B cell (primary cell): ENCODE measurements around the gene CNOT8. TPM values are rescaled to one million over a fixed set of nuclear protein-coding genes. Genes with fewer than 3 reads are reported as not detected.

Source experiments
- ATAC-seq: fragments of 200-7000 bp; cut with Tn5 transposase; one replicate; pipeline ENCODE4 v1.10.0; 2021; ENCODE audit warnings: low read depth, mild to moderate bottlenecking, moderate number of reproducible peaks, moderate library complexity
- CTCF ChIA-PET: fragments of 350-600 bp; sonication (Branson Sonifier 250); formaldehyde crosslinking; loops from one replicate; lab custom pipeline; 2021; ENCODE audit warnings: antibody characterized with exemption, inconsistent platforms; lab: Charles Lee
- POLR2A ChIA-PET: fragments of 350-600 bp; sonication (Branson Sonifier 250); formaldehyde crosslinking; loops from one replicate; lab custom pipeline; 2021; ENCODE audit warnings: antibody characterized with exemption; lab: Charles Lee
- DNase-seq: peaks from one replicate; pipeline ENCODE4 v3.0.0; 2013
- H2AFZ ChIP-seq: 2 replicates; pipeline ENCODE4 v1.6.1; 2012; ENCODE audit warnings: mild to moderate bottlenecking, low read depth, low read length; ENCODE audit not compliant: insufficient read depth, poor library complexity, severe bottlenecking
- H3K27ac ChIP-seq, 2 donors: 1 replicate in 1 of 2; 2 replicates in 1 of 2; pipeline ENCODE4 v1.5.1; 2012 to 2013; ENCODE audit warnings: low read length in 2 of 2, mild to moderate bottlenecking in 2 of 2, moderate library complexity in 1 of 2
- H3K27me3 ChIP-seq, 4 experiments: fragments of 200-600 bp in 1 of 4; sonication (generic) in 1 of 4; replicated peaks in 1 of 4; 1 replicate in 2 of 4; 2 replicates in 2 of 4; pipeline versions ENCODE4 v1.6.1 to v1.7.0; 2013 to 2016; ENCODE audit warnings: low read length in 3 of 4, mild to moderate bottlenecking in 2 of 4, mixed read lengths in 1 of 4, moderate library complexity in 1 of 4; ENCODE audit not compliant: insufficient read depth in 4 of 4, control insufficient read depth in 3 of 4; ENCODE audit errors: control extremely low read depth in 1 of 4
- H3K36me3 ChIP-seq, 2 experiments: replicated peaks in 1 of 2; 1 replicate in 1 of 2; 2 replicates in 1 of 2; pipeline versions ENCODE4 v1.6.1 to v1.7.1; 2013; ENCODE audit warnings: low read length in 1 of 2; ENCODE audit not compliant: insufficient read depth in 2 of 2, control insufficient read depth in 1 of 2; ENCODE audit errors: control extremely low read depth in 1 of 2, extremely low read depth in 1 of 2
- H3K4me1 ChIP-seq, 2 donors: fragments of 200-600 bp in 1 of 2; sonication (generic) in 1 of 2; 1 replicate in 1 of 2; 2 replicates in 1 of 2; pipeline versions ENCODE4 v1.5.1 to v1.6.1; 2013 to 2017; ENCODE audit warnings: low read length in 2 of 2; ENCODE audit not compliant: control insufficient read depth in 2 of 2, insufficient read depth in 2 of 2
- H3K4me2 ChIP-seq: replicated peaks from 2 replicates; pipeline ENCODE3; 2012; ENCODE audit warnings: mild to moderate bottlenecking, low read depth, low read length; ENCODE audit not compliant: poor library complexity, severe bottlenecking
- H3K4me3 ChIP-seq, 5 experiments: fragments of 200-600 bp in 1 of 5; sonication (generic) in 1 of 5; 1 replicate in 3 of 5; 2 replicates in 2 of 5; pipeline versions ENCODE4 v1.5.1 to v1.7.0; 2011 to 2016; ENCODE audit warnings: low read length in 4 of 5, mild to moderate bottlenecking in 4 of 5, low read depth in 2 of 5, control low read depth in 1 of 5, moderate library complexity in 1 of 5; ENCODE audit not compliant: insufficient read depth in 1 of 5; ENCODE audit errors: control extremely low read depth in 1 of 5, extremely low read depth in 1 of 5
- H3K79me2 ChIP-seq: fragments of 200-600 bp; sonication (generic); one replicate; pipeline ENCODE4 v1.6.0; 2016; ENCODE audit warnings: low read length; ENCODE audit not compliant: control insufficient read depth, insufficient read depth
- H3K9ac ChIP-seq: fragments of 200-600 bp; sonication (generic); 2 replicates; pipeline ENCODE4 v1.6.1; 2017; ENCODE audit warnings: mild to moderate bottlenecking, low read length, moderate library complexity
- H3K9me3 ChIP-seq, 3 donors: one replicate each; pipeline versions ENCODE4 v1.6.1 to v1.7.1; 2013; ENCODE audit warnings: low read length in 2 of 3; ENCODE audit not compliant: control insufficient read depth in 2 of 3, insufficient read depth in 1 of 3; ENCODE audit errors: control extremely low read depth in 1 of 3
- H4K20me1 ChIP-seq: 2 replicates; pipeline ENCODE4 v1.6.0; 2012; ENCODE audit warnings: mild to moderate bottlenecking, low read length; ENCODE audit not compliant: insufficient read depth, control insufficient read depth, poor library complexity, severe bottlenecking
- H3K27ac Mint-ChIP-seq: one replicate; pipeline ENCODE4 v1.8.0; 2021; ENCODE audit warnings: mixed read lengths
- H3K27me3 Mint-ChIP-seq: one replicate; pipeline ENCODE4 v1.8.0; 2021; ENCODE audit warnings: mixed read lengths
- H3K4me1 Mint-ChIP-seq: one replicate; pipeline ENCODE4 v1.8.0; 2021; ENCODE audit warnings: mixed read lengths
- H3K4me3 Mint-ChIP-seq: one replicate; pipeline ENCODE4 v1.8.0; 2021; ENCODE audit warnings: mixed read lengths
- H3K9me3 Mint-ChIP-seq: one replicate; pipeline ENCODE4 v1.8.0; 2022; ENCODE audit warnings: mixed read lengths; ENCODE audit not compliant: insufficient read depth
- EZH2 ChIP-seq: IDR thresholded peaks from 2 replicates; pipeline ENCODE4 v1.6.1; 2012; ENCODE audit warnings: borderline replicate concordance, low read depth, mild to moderate bottlenecking, moderate library complexity, low read length; ENCODE audit not compliant: insufficient read depth, poor library complexity, severe bottlenecking
- WGBS: methylation state at CpG from one replicate; pipeline ENCODE4 v1.1.5; 2013; ENCODE audit warnings: missing lambda C conversion rate; ENCODE audit not compliant: insufficient coverage; 5-methylcytosine and 5-hydroxymethylcytosine counted together
- intact Hi-C: fragments of 100-400 bp; cut with micrococcal nuclease; formaldehyde crosslinking; loops from one replicate; pipeline ENCODE4 v1.10.0; 2022
- polyA plus RNA-seq: library from polyadenylated mRNA; depleted of rRNA; stranded (reverse); fragments of >200 nt; gene quantifications from 2 replicates; pipeline ENCODE4 v1.2.3, GENCODE V29; 2012
- total RNA-seq, 2 donors: library from RNA; stranded (reverse); fragments of 120-200 nt in 1 of 2; gene quantifications; 1 replicate in 1 of 2; 2 replicates in 1 of 2; pipeline versions ENCODE4 v1.2.3 to v1.2.4, GENCODE V29; 2013 to 2022
- TF ChIP-seq, protein P1 (sequence below): fragments of 200-600 bp; IDR thresholded peaks from one replicate; pipeline ENCODE4 v1.8.0; 2022; ENCODE audit warnings: antibody characterized with exemption, mild to moderate bottlenecking

CNOT8 gene
- total and polyA plus RNA-seq, 2 donors (not counting 1 experiment from before 2014, with no cell fraction given), result 58.5 to 78.6 TPM

DNA sequence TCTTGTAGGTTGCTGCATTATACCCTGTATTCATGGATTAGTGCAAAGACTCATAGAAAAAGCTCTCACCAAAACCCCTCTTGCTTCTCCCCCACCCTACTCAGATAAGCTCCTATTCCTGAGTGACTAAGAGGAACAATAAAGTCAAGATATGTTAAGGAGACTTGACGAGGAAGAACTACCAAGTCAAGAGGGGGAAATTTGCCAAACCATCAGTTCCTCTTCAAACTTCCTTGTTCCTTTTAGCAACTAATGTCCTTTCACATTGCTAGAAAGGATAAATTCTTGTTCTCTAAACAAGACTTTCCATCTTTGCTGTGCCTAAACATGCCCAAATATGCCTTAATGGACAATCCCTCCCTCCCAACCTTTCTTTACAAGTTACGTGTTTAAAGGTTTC lies 27.0 kb downstream of the CNOT8 start:
- H4K20me1 ChIP-seq, result no peaks in the 10 kb centered on the region
- Mint-ChIP-seq H3K27ac (no peak overlapping the region), H3K4me3 (no peak overlapping the region), H3K27me3 (no peaks in the 10 kb centered on the region), H3K9me3 (peaks cover 18% of the 10 kb centered on the region), H3K4me1 (no peaks in the 10 kb centered on the region)
- ChIA-PET CTCF (no interaction called here), POLR2A (no interaction called here)
- intact Hi-C loops, result no loop called here
- H3K36me3 ChIP-seq, result peaks cover 20 to 42% of the 10 kb centered on the region in 2 experiments
- H3K4me3 ChIP-seq, result no peak overlapping the region
- no CpG with 5 or more reads among the region's 2 CpGs for WGBS
- TF ChIP-seq, protein P1, sequence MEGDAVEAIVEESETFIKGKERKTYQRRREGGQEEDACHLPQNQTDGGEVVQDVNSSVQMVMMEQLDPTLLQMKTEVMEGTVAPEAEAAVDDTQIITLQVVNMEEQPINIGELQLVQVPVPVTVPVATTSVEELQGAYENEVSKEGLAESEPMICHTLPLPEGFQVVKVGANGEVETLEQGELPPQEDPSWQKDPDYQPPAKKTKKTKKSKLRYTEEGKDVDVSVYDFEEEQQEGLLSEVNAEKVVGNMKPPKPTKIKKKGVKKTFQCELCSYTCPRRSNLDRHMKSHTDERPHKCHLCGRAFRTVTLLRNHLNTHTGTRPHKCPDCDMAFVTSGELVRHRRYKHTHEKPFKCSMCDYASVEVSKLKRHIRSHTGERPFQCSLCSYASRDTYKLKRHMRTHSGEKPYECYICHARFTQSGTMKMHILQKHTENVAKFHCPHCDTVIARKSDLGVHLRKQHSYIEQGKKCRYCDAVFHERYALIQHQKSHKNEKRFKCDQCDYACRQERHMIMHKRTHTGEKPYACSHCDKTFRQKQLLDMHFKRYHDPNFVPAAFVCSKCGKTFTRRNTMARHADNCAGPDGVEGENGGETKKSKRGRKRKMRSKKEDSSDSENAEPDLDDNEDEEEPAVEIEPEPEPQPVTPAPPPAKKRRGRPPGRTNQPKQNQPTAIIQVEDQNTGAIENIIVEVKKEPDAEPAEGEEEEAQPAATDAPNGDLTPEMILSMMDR, result no peak
- no peak for TF ChIP-seq EZH2
- ATAC-seq (no peak), DNase-seq (no peak)
- H2AFZ ChIP-seq, result no peak overlapping the region
- no peaks in the 10 kb centered on the region for H3K27me3 ChIP-seq
- H3K27ac ChIP-seq, result no peak overlapping the region
- H3K9ac ChIP-seq, result no peak overlapping the region
- no peak overlapping the region for H3K4me2 ChIP-seq
- no peaks in the 10 kb centered on the region for H3K79me2 ChIP-seq
- H3K4me1 ChIP-seq, result no peaks in the 10 kb centered on the region
- peaks cover 15 to 23% (median 16%) of the 10 kb centered on the region in 3 donors for H3K9me3 ChIP-seq

DNA sequence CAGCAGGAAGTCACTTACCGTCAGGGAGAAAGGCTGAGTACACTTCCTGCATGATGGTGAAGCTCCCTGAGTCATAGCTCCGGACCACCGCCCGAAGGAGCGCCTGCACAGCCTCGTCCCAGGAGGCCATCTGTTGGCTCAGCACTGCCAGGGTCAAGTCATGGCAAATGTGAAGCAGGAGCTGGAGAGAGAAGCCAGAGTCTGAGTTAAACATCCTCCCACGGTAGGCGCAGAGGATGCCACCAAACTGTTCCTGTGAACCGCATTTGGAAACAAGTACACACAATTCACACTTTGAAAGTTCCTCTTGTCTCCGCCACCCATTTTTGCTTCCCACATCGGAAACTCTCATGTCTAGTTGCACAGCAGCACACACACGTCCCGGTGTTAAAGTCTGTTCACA lies 33.9 kb downstream of the CNOT8 start:
- Histone ChIP-seq H3K36me3 (peaks cover 24 to 78% of the 10 kb centered on the region in 2 experiments), H3K79me2 (no peaks in the 10 kb centered on the region), H4K20me1 (no peaks in the 10 kb centered on the region), H3K4me2 (no peak overlapping the region), H3K9ac (no peak overlapping the region), H2AFZ (no peak overlapping the region), H3K9me3 (peaks cover 0 to 4% (median 4%) of the 10 kb centered on the region in 3 donors), H3K4me3 (no peak overlapping the region), H3K27me3 (no peaks in the 10 kb centered on the region), H3K4me1 (no peaks in the 10 kb centered on the region), H3K27ac (no peak overlapping the region)
- Mint-ChIP-seq H3K4me3 (no peak overlapping the region), H3K27me3 (no peaks in the 10 kb centered on the region), H3K9me3 (no peaks in the 10 kb centered on the region), H3K4me1 (no peaks in the 10 kb centered on the region), H3K27ac (no peak overlapping the region)
- CTCF ChIA-PET, result no interaction called here
- ATAC-seq (no peak), DNase-seq (no peak)
- WGBS, result 89% methylated on average over 13 of the region's 13 CpGs
- intact Hi-C loops, result no loop called here
- POLR2A ChIA-PET, result no interaction called here
- TF ChIP-seq, protein P1, result no peak
- no peak for TF ChIP-seq EZH2
